ENCODE results near the gene BARX2. TPM values are rescaled to one million over a fixed set of nuclear protein-coding genes. Genes with fewer than 3 reads are reported as not detected.
A peak's percentile ranks its signal among the peaks of the same experiment; 100 is the strongest.
"Not testable (repeated sequence)": the region's sequence is repeated elsewhere in the genome, so short reads cannot be mapped to it uniquely, and the experiment has no call there.

The BARX2 gene
- total and polyA plus RNA-seq, 2 donors from 2014 or later, result 5.2 to 6.9 TPM

GRCh38 chr11:129328756-129329155 lies 46.9 kb upstream of the BARX2 start:
- FAIRE-seq (no peak), DNase-seq (no peak)
- no peak overlapping the region for H3K27ac ChIP-seq (ENCODE audit: low read depth in 2 of 2, low read length in 2 of 2)
- H3K27me3 ChIP-seq (ENCODE audit: control insufficient read depth, insufficient read depth, low read length), result no peaks in the 10 kb centered on the region
- no peaks in the 10 kb centered on the region for H3K4me1 ChIP-seq (ENCODE audit: control insufficient read depth in 2 of 3, insufficient read depth in 2 of 3, low read depth in 1 of 3, low read length in 3 of 3)
- no peak overlapping the region for H3K4me3 ChIP-seq (ENCODE audit: low read length in 3 of 3)
- no peaks in the 10 kb centered on the region for H3K36me3 ChIP-seq (ENCODE audit: control insufficient read depth in 2 of 3, insufficient read depth in 3 of 3, low read length in 3 of 3)
- intact Hi-C loops (cut with DNase I), result no loop called here
- H3K9me3 ChIP-seq (ENCODE audit: control insufficient read depth in 2 of 3, insufficient read depth in 1 of 3, low read length in 3 of 3), result no peaks in the 10 kb centered on the region
- no peak for TF ChIP-seq CTCF (IDR thresholded peaks at IDR 0.05; ENCODE audit: borderline replicate concordance, extremely low read depth, insufficient read depth)
- H3K9ac ChIP-seq (ENCODE audit: low read length in 3 of 3), result no peak overlapping the region

GRCh38 chr11:129331217-129331616 lies 44.4 kb upstream of the BARX2 start:
- no peak overlapping the region for H3K9ac ChIP-seq (ENCODE audit: low read length in 3 of 3)
- DNase-seq (no peak), FAIRE-seq (no peak)
- no peaks in the 10 kb centered on the region for H3K27me3 ChIP-seq (ENCODE audit: control insufficient read depth, insufficient read depth, low read length)
- H3K27ac ChIP-seq (ENCODE audit: low read depth in 2 of 2, low read length in 2 of 2), result no peak overlapping the region
- intact Hi-C loops (cut with DNase I), result loop anchor here (5.0 kb wide), 1 partner anchor 214 kb away; no protein-coding TSS in a partner anchor
- no peaks in the 10 kb centered on the region for H3K36me3 ChIP-seq (ENCODE audit: control insufficient read depth in 2 of 3, insufficient read depth in 3 of 3, low read length in 3 of 3)
- no peaks in the 10 kb centered on the region for H3K9me3 ChIP-seq (ENCODE audit: control insufficient read depth in 2 of 3, insufficient read depth in 1 of 3, low read length in 3 of 3)
- H3K4me3 ChIP-seq (ENCODE audit: low read length in 3 of 3), result no peak overlapping the region
- TF ChIP-seq CTCF (IDR thresholded peaks at IDR 0.05; ENCODE audit: borderline replicate concordance, extremely low read depth, insufficient read depth), result no peak
- no peaks in the 10 kb centered on the region for H3K4me1 ChIP-seq (ENCODE audit: control insufficient read depth in 2 of 3, insufficient read depth in 2 of 3, low read depth in 1 of 3, low read length in 3 of 3)

DNA sequence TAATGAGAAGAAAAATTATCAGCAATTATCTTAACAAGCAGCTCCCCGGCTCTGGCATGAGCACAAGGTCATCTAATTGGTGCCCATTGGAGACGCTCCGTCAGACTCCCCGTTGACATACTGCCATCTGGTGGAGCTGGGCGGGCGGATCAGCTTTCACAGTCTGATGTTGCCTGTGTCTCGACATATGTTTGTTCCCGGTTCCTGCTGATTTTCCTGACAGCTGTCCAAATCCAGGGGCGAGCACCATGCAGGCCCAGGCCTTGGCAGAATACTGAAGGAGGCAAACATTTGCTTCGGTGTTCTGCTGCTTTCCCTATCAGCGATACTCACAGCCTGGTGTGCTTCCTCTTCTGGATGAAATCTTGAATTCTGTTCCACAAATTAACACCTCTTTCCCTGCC lies 43.8 kb upstream of the BARX2 start:
- no peak overlapping the region for H3K27ac ChIP-seq (ENCODE audit: low read depth in 2 of 2, low read length in 2 of 2)
- no peak overlapping the region for H3K9ac ChIP-seq (ENCODE audit: low read length in 3 of 3)
- TF ChIP-seq CTCF (IDR thresholded peaks at IDR 0.05; ENCODE audit: borderline replicate concordance, extremely low read depth, insufficient read depth), result peak; percentile 87
- peak; percentile 78 to 88 (median 87) for DNase-seq
- H3K27me3 ChIP-seq (ENCODE audit: control insufficient read depth, insufficient read depth, low read length), result no peaks in the 10 kb centered on the region
- H3K36me3 ChIP-seq (ENCODE audit: control insufficient read depth in 2 of 3, insufficient read depth in 3 of 3, low read length in 3 of 3), result no peaks in the 10 kb centered on the region
- H3K4me1 ChIP-seq (ENCODE audit: control insufficient read depth in 2 of 3, insufficient read depth in 2 of 3, low read depth in 1 of 3, low read length in 3 of 3), result no peaks in the 10 kb centered on the region
- no peaks in the 10 kb centered on the region for H3K9me3 ChIP-seq (ENCODE audit: control insufficient read depth in 2 of 3, insufficient read depth in 1 of 3, low read length in 3 of 3)
- H3K4me3 ChIP-seq (ENCODE audit: low read length in 3 of 3), result no peak overlapping the region
- FAIRE-seq, result no peak
- intact Hi-C loops (cut with DNase I), result loop anchor here (5.0 kb wide), 1 partner anchor 215 kb away; no protein-coding TSS in a partner anchor

- FAIRE-seq (no peak), DNase-seq (no peak)
- Histone ChIP-seq H3K27ac (ENCODE audit: low read depth in 2 of 2, low read length in 2 of 2) (no peak overlapping the region), H3K4me3 (ENCODE audit: low read length in 3 of 3) (no peak overlapping the region), H3K36me3 (ENCODE audit: control insufficient read depth in 2 of 3, insufficient read depth in 3 of 3, low read length in 3 of 3) (no peaks in the 10 kb centered on the region), H3K4me1 (ENCODE audit: control insufficient read depth in 2 of 3, insufficient read depth in 2 of 3, low read depth in 1 of 3, low read length in 3 of 3) (no peaks in the 10 kb centered on the region), H3K27me3 (ENCODE audit: control insufficient read depth, insufficient read depth, low read length) (no peaks in the 10 kb centered on the region), H3K9me3 (ENCODE audit: control insufficient read depth in 2 of 3, insufficient read depth in 1 of 3, low read length in 3 of 3) (no peaks in the 10 kb centered on the region), H3K9ac (ENCODE audit: low read length in 3 of 3) (no peak overlapping the region)
- intact Hi-C loops (cut with DNase I), result loop anchor here (5.0 kb wide), 1 partner anchor 217 kb away; no protein-coding TSS in a partner anchor
- no peak for TF ChIP-seq CTCF (IDR thresholded peaks at IDR 0.05; ENCODE audit: borderline replicate concordance, extremely low read depth, insufficient read depth)
Observed at GRCh38 chr11:129333873-129334272, 41.8 kb upstream of the BARX2 start.

DNA sequence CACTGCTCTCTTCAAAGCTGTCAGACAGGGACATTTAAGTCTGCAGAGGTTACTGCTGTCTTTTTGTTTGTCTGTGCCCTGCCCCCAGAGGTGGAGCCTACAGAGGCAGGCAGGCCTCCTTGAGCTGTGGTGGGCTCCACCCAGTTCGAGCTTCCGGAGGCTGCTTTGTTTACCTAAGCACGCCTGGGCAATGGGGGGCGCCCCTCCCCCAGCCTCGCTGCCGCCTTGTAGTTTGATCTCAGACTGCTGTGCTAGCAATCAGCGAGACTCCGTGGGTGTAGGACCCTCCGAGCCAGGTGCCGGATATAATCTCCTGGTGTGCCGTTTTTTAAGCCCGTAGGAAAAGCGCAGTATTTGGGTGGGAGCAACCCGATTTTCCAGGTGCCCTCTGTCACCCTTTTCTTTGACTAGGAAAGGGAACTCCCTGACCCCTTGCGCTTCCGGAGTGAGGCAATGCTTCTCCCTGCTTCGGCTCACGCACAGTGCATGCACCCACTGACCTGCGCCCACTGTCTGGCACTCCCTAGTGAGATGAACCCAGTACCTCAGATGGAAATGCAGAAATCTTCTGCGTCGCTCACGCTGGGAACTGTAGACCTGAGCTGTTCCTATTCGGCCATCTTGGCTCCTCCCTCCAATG lies 31.2 kb upstream of the BARX2 start:
- H3K9me3 ChIP-seq (ENCODE audit: control insufficient read depth in 2 of 3, insufficient read depth in 1 of 3, low read length in 3 of 3); H3K9ac ChIP-seq (ENCODE audit: low read length in 3 of 3); H3K27ac ChIP-seq (ENCODE audit: low read depth in 2 of 2, low read length in 2 of 2); FAIRE-seq; H3K4me3 ChIP-seq (ENCODE audit: low read length in 3 of 3); H3K27me3 ChIP-seq (ENCODE audit: control insufficient read depth, insufficient read depth, low read length); H3K4me1 ChIP-seq (ENCODE audit: control insufficient read depth in 2 of 3, insufficient read depth in 2 of 3, low read depth in 1 of 3, low read length in 3 of 3); H3K36me3 ChIP-seq (ENCODE audit: control insufficient read depth in 2 of 3, insufficient read depth in 3 of 3, low read length in 3 of 3); intact Hi-C loops (cut with DNase I): not testable (repeated sequence)
- peak in 1 of 5 donors; percentile 36 for DNase-seq
